Endothelial cell of umbilical vein (primary cell): Measurements from ENCODE around the gene WDFY2. TPM values are rescaled to one million over a fixed set of nuclear protein-coding genes. Genes with fewer than 3 reads are reported as not detected.

Source experiments
- BruUV-seq: library from RNA; stranded (reverse); fragments of 400-500 nt; replicated peaks from 2 replicates; lab custom pipeline; 2021; lab: Mats Ljungman, UMichigan
- CTCF ChIA-PET: fragments of 300-600, 350-600 bp; sonication (Branson Sonifier 250); formaldehyde crosslinking; loops from one replicate; lab custom pipeline; 2021; ENCODE audit warnings: antibody characterized with exemption, inconsistent platforms; lab: Charles Lee
- POLR2A ChIA-PET: fragments of 300-600, 350-600 bp; sonication (Branson Sonifier 250); formaldehyde crosslinking; loops from one replicate; lab custom pipeline; 2021; ENCODE audit warnings: antibody characterized with exemption, inconsistent platforms; lab: Charles Lee
- DNase-seq: peaks from one replicate; pipeline ENCODE4 v3.0.0-alpha.2; 2011; ENCODE audit warnings: low read depth, low spot score
- FAIRE-seq: peaks from 2 replicates; lab custom pipeline; 2011; peaks lifted over from hg19 to GRCh38; lab: Jason Lieb, UNC
- H2AFZ ChIP-seq: 2 replicates; pipeline ENCODE4 v1.6.0; 2012; ENCODE audit warnings: low read depth, low read length, control low read depth, inconsistent platforms
- H3K27ac ChIP-seq: 2 replicates; pipeline ENCODE4 v1.5.1; 2011; ENCODE audit warnings: low read depth, mild to moderate bottlenecking, control low read depth, low read length, moderate library complexity; ENCODE audit not compliant: insufficient read depth
- H3K27me3 ChIP-seq, 2 experiments: 2 replicates each; pipeline versions ENCODE4 v1.6.0 to v1.6.1; 2011; ENCODE audit warnings: low read length in 2 of 2, mixed read lengths in 1 of 2; ENCODE audit not compliant: control insufficient read depth in 2 of 2, insufficient read depth in 2 of 2
- H3K36me3 ChIP-seq, 2 experiments: 2 replicates in 1 of 2; 3 replicates in 1 of 2; pipeline ENCODE4 v1.5.1; 2011; ENCODE audit warnings: low read length in 2 of 2, mild to moderate bottlenecking in 1 of 2, moderate library complexity in 1 of 2; ENCODE audit not compliant: control insufficient read depth in 2 of 2, insufficient read depth in 2 of 2; ENCODE audit errors: extremely low read depth in 1 of 2
- H3K4me1 ChIP-seq: 3 replicates; pipeline ENCODE4 v1.5.1; 2011; ENCODE audit warnings: mild to moderate bottlenecking, low read length; ENCODE audit not compliant: control insufficient read depth, insufficient read depth; ENCODE audit errors: extremely low read depth
- H3K4me2 ChIP-seq: 2 replicates; pipeline ENCODE4 v1.6.1; 2011; ENCODE audit warnings: low read length, control low read depth, mixed read lengths; ENCODE audit not compliant: insufficient read depth
- H3K4me3 ChIP-seq, 3 experiments: fragments of 200-600 bp in 1 of 3; sonication (generic), shearing (Covaris generic) in 1 of 3; replicated peaks in 1 of 3; 2 replicates each; pipeline ENCODE4 v1.5.1; 2011 to 2016; ENCODE audit warnings: control low read depth in 3 of 3, low read length in 3 of 3, mild to moderate bottlenecking in 2 of 3, inconsistent platforms in 1 of 3, low read depth in 1 of 3, moderate library complexity in 1 of 3; ENCODE audit not compliant: insufficient read depth in 1 of 3
- H3K79me2 ChIP-seq: 2 replicates; pipeline ENCODE4 v1.6.0; 2012; ENCODE audit warnings: low read length, inconsistent platforms; ENCODE audit not compliant: control insufficient read depth, insufficient read depth
- H3K9ac ChIP-seq: replicated peaks from 2 replicates; pipeline ENCODE3; 2011; ENCODE audit warnings: low read length, control low read depth; ENCODE audit not compliant: insufficient read depth; ENCODE audit errors: extremely low read depth
- H3K9me1 ChIP-seq: replicated peaks from 3 replicates; pipeline ENCODE4 v1.6.0; 2011; ENCODE audit warnings: mild to moderate bottlenecking, low read length; ENCODE audit not compliant: control insufficient read depth, insufficient read depth; ENCODE audit errors: extremely low read depth
- H3K9me3 ChIP-seq: replicated peaks from 2 replicates; pipeline ENCODE4 v1.5.1; 2012; ENCODE audit warnings: low read length, inconsistent platforms; ENCODE audit not compliant: control insufficient read depth, insufficient read depth
- H4K20me1 ChIP-seq: replicated peaks from 2 replicates; pipeline ENCODE3; 2011; ENCODE audit warnings: mild to moderate bottlenecking, low read length; ENCODE audit not compliant: control insufficient read depth, insufficient read depth; ENCODE audit errors: extremely low read depth
- FOS ChIP-seq: IDR thresholded peaks from 2 replicates; pipeline ENCODE4 v1.6.1; 2011; ENCODE audit warnings: mild to moderate bottlenecking, low read length, moderate library complexity, borderline replicate concordance; ENCODE audit not compliant: insufficient read depth
- GATA2 ChIP-seq: IDR thresholded peaks from 2 replicates; pipeline ENCODE4 v1.7.0; 2011; ENCODE audit warnings: low read depth, mild to moderate bottlenecking, moderate library complexity, mixed read lengths, low read length; ENCODE audit not compliant: insufficient read length, insufficient read depth
- MAX ChIP-seq: IDR thresholded peaks from 2 replicates; pipeline ENCODE4 v1.6.1; 2011; ENCODE audit not compliant: insufficient read depth, insufficient read length
- MYC ChIP-seq: IDR thresholded peaks from one replicate; pipeline ENCODE4 v1.6.1; 2011; ENCODE audit warnings: mild to moderate bottlenecking, low read depth, low read length
- POLR2A ChIP-seq: IDR thresholded peaks from 2 replicates; pipeline ENCODE4 v1.6.1; 2012; ENCODE audit warnings: low read depth, mild to moderate bottlenecking, control low read depth, low read length
- POLR2AphosphoS5 ChIP-seq: IDR thresholded peaks from 2 replicates; pipeline ENCODE4 v1.6.1; 2012; ENCODE audit warnings: low read depth, mild to moderate bottlenecking, control low read depth, low read length, moderate library complexity; ENCODE audit not compliant: insufficient read depth
- dilution Hi-C: fragments of 300-500 bp; cut with MboI; formaldehyde crosslinking; loops from one replicate; pipeline ENCODE4 v1.15.0; 2019; ENCODE audit warnings: low sequenced_read_pairs; ENCODE audit not compliant: extremely low pct_ligation_motif_present
- intact Hi-C: fragments of 100-400 bp; cut with micrococcal nuclease; formaldehyde crosslinking; loops from one replicate; pipeline ENCODE4 v1.10.0; 2022
- polyA plus RNA-seq, 4 experiments: library from polyadenylated mRNA; depleted of rRNA in 3 of 4; stranded (reverse) in 3 of 4; unstranded in 1 of 4; fragments of >200 nt; gene quantifications; 2 replicates each; pipeline versions ENCODE4 v1.2.1 to v1.2.3, GENCODE V29; 2011 to 2012; ENCODE audit warnings: missing spikeins in 1 of 4
- total RNA-seq: library from RNA; stranded (reverse); gene quantifications from 2 replicates; pipeline ENCODE4 v1.2.3, GENCODE V29; 2021

The WDFY2 gene
- total and polyA plus RNA-seq, 2 donors (not counting 3 experiments of a cell fraction or from before 2014, with no cell fraction given), result 2.1 to 5.5 TPM

DNA sequence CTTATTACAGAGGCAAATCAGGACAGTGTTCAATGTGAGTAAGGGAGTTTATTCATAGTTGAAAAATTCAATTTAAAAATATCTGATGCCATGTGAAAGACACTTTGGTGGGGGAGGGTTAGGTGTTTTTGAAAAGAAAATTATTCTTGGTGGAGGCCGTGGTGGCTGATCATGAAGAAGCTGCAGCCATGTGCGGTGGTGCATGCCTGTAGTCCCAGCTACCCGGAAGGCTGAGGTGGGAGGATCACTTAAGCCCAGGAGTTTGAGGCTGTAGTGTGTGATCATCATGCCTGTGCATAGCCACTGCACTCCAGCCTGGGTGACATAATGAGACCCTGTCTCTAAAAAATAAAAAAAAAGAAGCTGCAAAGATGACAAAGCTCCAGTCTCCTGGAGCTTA is 28.6 kb downstream of the WDFY2 start:
- H3K9me3 ChIP-seq, result no peaks in the 10 kb centered on the region
- H3K9ac ChIP-seq, result no peak overlapping the region
- no peaks in the 10 kb centered on the region for H3K79me2 ChIP-seq
- no peak overlapping the region for H3K4me3 ChIP-seq
- intact Hi-C loops (no loop called here), dilution Hi-C loops (no loop called here)
- FAIRE-seq, result no peak
- H4K20me1 ChIP-seq, result no peaks in the 10 kb centered on the region
- no TSS peak for BruUV-seq
- peaks cover 4% of the 10 kb centered on the region for H3K4me1 ChIP-seq
- no peak for DNase-seq
- no peak overlapping the region for H2AFZ ChIP-seq
- no peak overlapping the region for H3K27ac ChIP-seq
- TF ChIP-seq MAX (no peak), POLR2A (no peak), FOS (no peak), MYC (no peak)
- no peaks in the 10 kb centered on the region for H3K27me3 ChIP-seq
- CTCF ChIA-PET, result interaction anchor here (2.0 kb wide), 1 partner anchor 23 kb away, joined by 8 read pairs; no protein-coding TSS in a partner anchor
- POLR2A ChIA-PET, result interaction anchor here (1.0 kb wide), 1 partner anchor 160 kb away, joined by 4 read pairs; no protein-coding TSS in a partner anchor
- no peak overlapping the region for H3K4me2 ChIP-seq
- H3K36me3 ChIP-seq, result no peaks in the 10 kb centered on the region
- no peaks in the 10 kb centered on the region for H3K9me1 ChIP-seq

GRCh38 chr13:51613535-51613934 is 29.3 kb downstream of the WDFY2 start:
- H3K27ac ChIP-seq, result no peak overlapping the region
- FAIRE-seq (no peak), DNase-seq (no peak)
- POLR2A ChIA-PET, result interaction anchor here (1.0 kb wide), 1 partner anchor 160 kb away, joined by 4 read pairs; no protein-coding TSS in a partner anchor
- intact Hi-C loops, result no loop called here
- H3K79me2 ChIP-seq, result no peaks in the 10 kb centered on the region
- no peaks in the 10 kb centered on the region for H4K20me1 ChIP-seq
- dilution Hi-C loops, result no loop called here
- CTCF ChIA-PET, result interaction anchor here (1.6 to 2.0 kb wide), 2 partner anchors 16 to 23 kb away, joined by 4 to 8 read pairs; no protein-coding TSS in a partner anchor
- H3K9me3 ChIP-seq, result no peaks in the 10 kb centered on the region
- H3K4me2 ChIP-seq, result no peak overlapping the region
- BruUV-seq, result no TSS peak
- H2AFZ ChIP-seq, result no peak overlapping the region
- peaks cover 4% of the 10 kb centered on the region for H3K4me1 ChIP-seq
- H3K9ac ChIP-seq, result no peak overlapping the region
- no peaks in the 10 kb centered on the region for H3K27me3 ChIP-seq
- H3K36me3 ChIP-seq, result no peaks in the 10 kb centered on the region
- no peak for TF ChIP-seq POLR2AphosphoS5
- TF ChIP-seq GATA2, result no peak
- TF ChIP-seq MYC, result no peak
- TF ChIP-seq FOS, result no peak
- no peak for TF ChIP-seq MAX
- no peak for TF ChIP-seq POLR2A
- no peak overlapping the region for H3K4me3 ChIP-seq
- H3K9me1 ChIP-seq, result no peaks in the 10 kb centered on the region
